ENCODE measurements around the gene STAB2. TPM values are rescaled to one million over a fixed set of nuclear protein-coding genes. Genes with fewer than 3 reads are reported as not detected.

Gene STAB2
- total RNA-seq, 4 donors from 2014 or later, result under 0.01 to 2.5 (median 0.43) TPM

- no peak for TF ChIP-seq CTCF (IDR thresholded peaks at IDR 0.05)
- no peak for DNase-seq (ENCODE audit: low spot score)
- ATAC-seq (ENCODE audit: low FRiP score), result no peak
Measured at GRCh38 chr12:103786201-103786600, 199.1 kb downstream of the STAB2 start.

GRCh38 chr12:103791350-103791920 lies 204.4 kb downstream of the STAB2 start:
- TF ChIP-seq CTCF (IDR thresholded peaks at IDR 0.05), result no peak
- DNase-seq (ENCODE audit: low spot score) (no peak), ATAC-seq (ENCODE audit: low FRiP score) (no peak)

- ATAC-seq (ENCODE audit: low FRiP score) (no peak), DNase-seq (ENCODE audit: low spot score) (no peak)
- TF ChIP-seq CTCF (IDR thresholded peaks at IDR 0.05), result no peak
Measured at GRCh38 chr12:103793046-103793445, 206.0 kb downstream of the STAB2 start.

GRCh38 chr12:103793512-103794045 lies 206.5 kb downstream of the STAB2 start:
- DNase-seq (ENCODE audit: low spot score) (no peak), ATAC-seq (ENCODE audit: low FRiP score) (no peak)
- no peak for TF ChIP-seq CTCF (IDR thresholded peaks at IDR 0.05)

- no peak for TF ChIP-seq CTCF (IDR thresholded peaks at IDR 0.05)
- DNase-seq (ENCODE audit: low spot score) (no peak), ATAC-seq (ENCODE audit: low FRiP score) (no peak)
Measured at GRCh38 chr12:103794309-103795213, 207.5 kb downstream of the STAB2 start.

GRCh38 chr12:103798586-103798985 lies 211.5 kb downstream of the STAB2 start:
- no peak for TF ChIP-seq CTCF (IDR thresholded peaks at IDR 0.05)
- DNase-seq (ENCODE audit: low spot score), result no peak
- ATAC-seq (ENCODE audit: low FRiP score), result no peak
